Cardiac fibroblast (primary cell): ENCODE measurements around the gene NFE2.

Experiments
- DNase-seq, 2 donors: peaks; one replicate each; pipeline versions ENCODE4 v3.0.0 to v3.0.0-alpha.2; 2010; ENCODE audit warnings: low read depth in 2 of 2
- H3K4me3 ChIP-seq, 2 donors: replicated peaks in 1 of 2; 1 replicate in 1 of 2; 2 replicates in 1 of 2; pipeline ENCODE4 v1.5.1; 2011; ENCODE audit warnings: low read depth in 2 of 2, low read length in 2 of 2, mild to moderate bottlenecking in 2 of 2, moderate library complexity in 1 of 2
- TF ChIP-seq, protein P1 (sequence below): IDR thresholded peaks from one replicate; pipeline ENCODE4 v1.5.1; 2011; ENCODE audit warnings: low read depth, mild to moderate bottlenecking, low read length, inconsistent platforms

Gene NFE2

DNA sequence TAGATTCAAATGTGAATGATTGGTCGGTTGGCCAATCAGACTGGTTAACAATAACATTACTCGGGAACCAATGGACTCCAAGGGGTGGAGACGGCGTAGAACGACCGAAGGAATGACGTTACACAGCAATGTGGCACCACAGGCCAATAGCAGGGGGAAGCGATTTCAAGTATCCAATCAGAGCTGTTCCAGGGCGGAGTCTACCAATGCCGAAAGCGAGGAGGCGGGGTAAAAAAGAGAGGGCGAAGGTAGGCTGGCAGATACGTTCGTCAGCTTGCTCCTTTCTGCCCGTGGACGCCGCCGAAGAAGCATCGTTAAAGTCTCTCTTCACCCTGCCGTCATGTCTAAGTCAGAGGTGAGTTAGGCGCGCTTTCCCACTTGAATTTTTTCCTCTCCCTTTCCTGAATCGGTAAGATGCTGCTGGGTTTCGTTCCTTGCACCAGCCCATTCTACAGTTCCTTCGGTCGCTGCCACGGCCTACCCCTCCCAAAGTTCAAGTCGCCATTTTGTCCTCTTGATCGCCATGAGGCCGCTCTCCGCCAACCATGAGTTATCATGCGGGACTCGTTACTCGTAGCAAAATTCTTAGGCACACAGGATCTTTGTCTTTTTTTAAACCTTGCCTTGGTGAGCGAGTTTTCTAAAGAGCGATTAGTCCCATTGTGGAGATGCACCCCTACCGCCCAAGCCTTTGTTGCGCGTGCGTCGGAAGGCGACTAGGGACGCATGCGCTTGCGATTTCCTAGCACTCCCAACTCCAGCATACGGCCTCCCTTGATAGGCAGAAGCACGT is 20.2 kb downstream of the NFE2 start, which contains the start of gene HNRNPA1:
TSS of gene HNRNPA1 (plus strand) at position 259 of the 793 bp plus-strand sequence. CDS start at position 341, 82 bp downstream.
- DNase-seq, result peak; percentile 100
- TF ChIP-seq, protein P1, sequence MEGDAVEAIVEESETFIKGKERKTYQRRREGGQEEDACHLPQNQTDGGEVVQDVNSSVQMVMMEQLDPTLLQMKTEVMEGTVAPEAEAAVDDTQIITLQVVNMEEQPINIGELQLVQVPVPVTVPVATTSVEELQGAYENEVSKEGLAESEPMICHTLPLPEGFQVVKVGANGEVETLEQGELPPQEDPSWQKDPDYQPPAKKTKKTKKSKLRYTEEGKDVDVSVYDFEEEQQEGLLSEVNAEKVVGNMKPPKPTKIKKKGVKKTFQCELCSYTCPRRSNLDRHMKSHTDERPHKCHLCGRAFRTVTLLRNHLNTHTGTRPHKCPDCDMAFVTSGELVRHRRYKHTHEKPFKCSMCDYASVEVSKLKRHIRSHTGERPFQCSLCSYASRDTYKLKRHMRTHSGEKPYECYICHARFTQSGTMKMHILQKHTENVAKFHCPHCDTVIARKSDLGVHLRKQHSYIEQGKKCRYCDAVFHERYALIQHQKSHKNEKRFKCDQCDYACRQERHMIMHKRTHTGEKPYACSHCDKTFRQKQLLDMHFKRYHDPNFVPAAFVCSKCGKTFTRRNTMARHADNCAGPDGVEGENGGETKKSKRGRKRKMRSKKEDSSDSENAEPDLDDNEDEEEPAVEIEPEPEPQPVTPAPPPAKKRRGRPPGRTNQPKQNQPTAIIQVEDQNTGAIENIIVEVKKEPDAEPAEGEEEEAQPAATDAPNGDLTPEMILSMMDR, result no peak

DNA sequence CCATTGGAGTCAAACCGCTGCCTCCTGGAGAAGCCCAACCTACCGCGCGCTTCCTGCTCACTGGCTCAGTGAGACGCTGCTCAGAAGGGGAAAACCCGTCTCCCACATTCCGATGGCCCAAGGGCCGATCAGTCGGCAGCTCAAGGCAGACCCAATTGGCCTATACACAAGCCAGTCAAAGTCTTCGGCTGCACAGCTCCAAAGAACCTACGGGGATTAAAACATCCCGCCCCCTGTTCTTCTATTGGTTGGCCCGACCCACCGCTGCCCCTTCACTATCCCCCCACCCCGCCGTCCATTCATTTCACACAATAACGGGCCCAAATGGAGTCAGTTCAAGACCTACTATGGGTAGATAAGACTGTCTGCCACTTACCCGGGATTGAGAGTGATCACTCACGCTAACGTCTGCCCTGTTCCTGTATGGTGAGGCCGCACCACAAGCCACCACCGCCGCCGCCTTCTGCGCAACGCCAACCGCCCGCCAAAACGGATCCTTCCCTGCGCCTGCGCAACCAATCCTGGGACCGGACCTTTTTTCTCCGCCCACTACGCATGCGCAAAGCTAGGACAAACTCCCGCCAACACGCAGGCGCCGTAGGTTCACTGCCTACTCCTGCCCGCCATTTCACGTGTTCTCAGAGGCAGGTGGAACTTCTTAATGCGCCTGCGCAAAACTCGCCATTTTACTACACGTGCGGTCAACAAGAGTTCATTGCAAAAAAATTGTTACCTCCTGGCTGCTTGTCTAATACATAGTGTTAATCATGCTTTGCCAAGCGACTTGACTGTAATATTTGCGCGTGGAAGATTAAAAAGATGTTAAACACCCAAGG is 21.0 kb downstream of the NFE2 start, which contains the start of gene CBX5:
TSS of gene CBX5 (minus strand) at position 491 of the 836 bp plus-strand sequence. CDS start 22,472 bp downstream, outside the sequence.
- DNase-seq, result peak; percentile 100
- TF ChIP-seq, protein P1, result no peak
- peak within 1 kb of the TSS; percentile 82 to 87 for H3K4me3 ChIP-seq

More for the DNA sequence above, 20.2 kb downstream of the NFE2 start, which contains the start of gene HNRNPA1:
- H3K4me3 ChIP-seq, result peak within 1 kb of the TSS; percentile 82 to 87

DNA sequence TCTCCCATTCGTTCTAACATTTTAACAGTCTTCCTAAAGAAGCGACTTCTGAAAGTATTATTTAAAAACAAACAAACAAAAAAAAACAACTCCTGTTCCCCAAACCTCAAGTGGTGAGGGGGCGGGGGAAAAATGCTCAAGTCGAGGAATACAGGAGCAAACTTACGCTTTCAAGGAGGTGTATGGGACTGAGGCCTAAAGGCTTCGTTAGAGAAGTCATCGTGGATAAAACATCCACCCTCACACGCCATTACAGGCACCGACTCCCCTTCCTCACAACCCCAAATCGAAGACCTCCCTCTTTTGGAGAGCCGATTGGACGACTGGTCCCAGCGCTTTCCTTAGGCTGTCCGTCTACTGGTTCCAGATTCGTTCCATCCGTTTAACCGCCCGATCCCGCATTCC is 21.6 kb downstream of the NFE2 start:
- H3K4me3 ChIP-seq, result peak overlapping the region; percentile 64 to 75
- no peak for DNase-seq
- TF ChIP-seq, protein P1, result no peak

- peak; percentile 62 to 65 for DNase-seq
- TF ChIP-seq, protein P1, result no peak
- peak overlapping the region; percentile 64 to 75 for H3K4me3 ChIP-seq
These were observed 23.0 kb downstream of the NFE2 start for GRCh38 chr12:54277823-54278276.

DNA sequence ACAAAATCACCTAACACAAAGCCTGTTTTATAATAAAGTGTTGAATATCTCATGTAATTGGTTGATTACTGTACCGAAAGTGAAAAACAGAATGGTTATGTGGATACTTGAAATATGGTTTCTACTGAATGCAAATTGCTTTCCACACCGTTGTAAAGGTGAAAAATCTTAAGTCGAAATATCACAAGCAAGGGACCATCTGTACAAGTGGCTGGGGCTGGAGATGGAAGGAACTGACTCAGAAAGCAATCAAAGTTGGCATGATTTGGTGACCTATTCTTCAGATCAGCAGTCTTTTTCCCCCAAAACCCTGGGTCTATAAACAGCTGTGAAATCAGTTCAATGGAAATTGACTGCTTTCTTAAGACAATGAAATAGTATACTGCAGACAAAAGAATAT is 24.4 kb downstream of the NFE2 start:
- no peak overlapping the region for H3K4me3 ChIP-seq
- no peak for DNase-seq
- TF ChIP-seq, protein P1, result no peak

DNA sequence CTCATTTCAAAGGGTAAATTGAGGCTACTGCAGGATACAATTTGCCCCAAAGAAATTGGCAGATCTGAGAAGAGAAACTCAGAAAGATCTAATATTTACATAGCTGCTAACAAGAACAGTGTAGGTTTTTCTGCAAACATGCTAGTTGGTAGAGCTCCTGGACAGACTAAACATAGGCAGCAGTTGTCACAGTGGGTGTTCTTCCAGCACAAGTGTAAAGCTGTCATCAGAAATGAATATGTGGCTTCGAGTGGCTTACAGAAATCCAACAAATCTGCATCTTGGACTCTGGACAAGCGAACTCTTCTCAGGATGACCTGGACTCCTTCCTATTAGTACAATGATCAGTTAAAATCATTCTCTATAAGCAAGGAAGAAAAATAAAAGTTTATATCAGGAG is 26.8 kb downstream of the NFE2 start:
- no peak for DNase-seq
- TF ChIP-seq, protein P1, result no peak
- H3K4me3 ChIP-seq, result no peak overlapping the region
